KOPT-K1 (cell line): Measurements from ENCODE around the gene TBC1D24.
A peak's percentile ranks its signal among the peaks of the same experiment; 100 is the strongest.

ENCODE experiments used
- H3K27ac ChIP-seq: fragments of 200-600 bp; sonication (generic); 2 replicates; pipeline ENCODE4 v1.5.1; 2016; ENCODE audit warnings: antibody characterized with exemption, mild to moderate bottlenecking, low read depth, low read length; ENCODE audit not compliant: poor library complexity, severe bottlenecking
- H3K36me3 ChIP-seq: fragments of 200-600 bp; sonication (generic); 2 replicates; pipeline ENCODE4 v1.5.1; 2017; ENCODE audit warnings: antibody characterized with exemption, mild to moderate bottlenecking, low read length, moderate library complexity; ENCODE audit not compliant: insufficient read depth
- H3K9me3 ChIP-seq: fragments of 200-600 bp; sonication (generic); 2 replicates; pipeline ENCODE4 v1.5.1; 2017; ENCODE audit warnings: antibody characterized with exemption, low read length, mild to moderate bottlenecking; ENCODE audit not compliant: insufficient read depth, poor library complexity, severe bottlenecking

The TBC1D24 gene

DNA sequence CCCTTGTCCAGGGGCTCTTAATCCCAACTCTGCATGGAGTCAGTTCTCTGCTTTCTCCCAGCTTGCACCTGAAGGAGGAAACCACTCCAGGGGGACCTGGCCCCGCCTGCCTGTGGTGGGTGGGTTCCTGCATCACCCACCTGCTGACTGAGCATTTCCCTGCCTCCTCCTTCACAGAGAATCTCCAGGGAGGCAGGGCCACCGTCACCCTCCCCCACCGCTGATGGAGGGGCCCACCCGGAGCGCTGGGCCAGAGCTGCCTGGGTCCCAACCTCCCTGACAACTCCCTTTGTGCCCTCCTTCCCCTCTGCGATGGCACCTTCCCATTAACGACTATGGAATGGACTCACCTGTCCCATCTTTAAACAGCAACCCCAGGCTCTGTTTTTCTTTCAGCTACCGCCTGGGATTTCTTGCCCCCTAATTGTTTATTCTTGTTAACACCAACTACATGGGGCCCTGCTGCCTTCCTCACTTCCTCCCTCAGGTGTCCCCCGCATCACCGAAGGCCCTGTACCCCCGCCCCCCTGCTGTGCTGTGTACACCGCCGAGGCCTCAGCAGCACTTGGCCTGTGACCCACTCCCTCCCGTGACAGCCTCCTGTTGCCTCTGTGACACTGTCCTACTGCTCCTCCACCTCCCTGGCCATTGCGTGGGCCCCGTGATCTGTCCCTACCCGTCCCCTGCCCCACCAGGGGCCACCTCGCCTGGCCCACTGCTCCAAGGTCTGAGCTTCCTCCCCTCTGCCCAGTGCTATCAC lies 15.9 kb upstream of the TBC1D24 start:
- Histone ChIP-seq H3K36me3 (peaks cover 76% of the 10 kb centered on the region), H3K27ac (peak overlapping the region; percentile 76)

GRCh38 chr16:2459647-2460390 lies 15.1 kb upstream of the TBC1D24 start, which contains the start of gene TEDC2:
TSS of gene TEDC2 (plus strand) at chr16:2460109. CDS start at chr16:2460145, 36 bp downstream.
- H3K9me3 ChIP-seq, result no peaks in the 10 kb centered on the region
- H3K27ac ChIP-seq, result peak within 1 kb of the TSS; percentile 76
- peaks cover 69% of the 10 kb centered on the region for H3K36me3 ChIP-seq

More for the DNA sequence above, 15.9 kb upstream of the TBC1D24 start:
- H3K9me3 ChIP-seq, result no peaks in the 10 kb centered on the region

- Histone ChIP-seq H3K9me3 (no peaks in the 10 kb centered on the region), H3K36me3 (peaks cover 63% of the 10 kb centered on the region), H3K27ac (peak overlapping the region; percentile 76)
Observed at GRCh38 chr16:2460391-2460713, 14.6 kb upstream of the TBC1D24 start.

- Histone ChIP-seq H3K9me3 (no peaks in the 10 kb centered on the region), H3K27ac (peak overlapping the region; percentile 76), H3K36me3 (peaks cover 58% of the 10 kb centered on the region)
Observed at GRCh38 chr16:2460916-2461315, 14.0 kb upstream of the TBC1D24 start.

- H3K36me3 ChIP-seq, result peaks cover 44% of the 10 kb centered on the region
- no peak overlapping the region for H3K27ac ChIP-seq
- no peaks in the 10 kb centered on the region for H3K9me3 ChIP-seq
Observed at GRCh38 chr16:2462031-2462866, 12.7 kb upstream of the TBC1D24 start.

DNA sequence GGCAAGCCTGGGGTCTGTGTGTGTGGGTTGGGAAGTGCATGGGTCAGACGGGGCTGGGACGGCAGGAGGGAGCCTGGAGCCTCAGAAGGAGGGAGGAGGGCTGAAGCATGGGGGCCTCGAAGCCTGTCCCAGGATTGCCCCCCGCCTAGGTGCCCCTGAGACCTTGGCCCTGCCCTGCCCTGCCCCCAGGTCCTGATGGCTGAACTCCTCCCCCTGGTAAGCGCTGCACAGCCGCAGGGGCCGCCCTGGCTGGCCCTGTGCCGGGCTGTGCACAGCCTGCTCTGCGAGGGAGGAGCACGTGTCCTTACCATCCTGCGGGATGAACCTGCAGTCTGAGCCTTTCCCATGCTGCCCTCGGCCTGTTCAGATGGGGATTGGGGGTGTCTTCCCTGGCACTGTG lies 10.6 kb upstream of the TBC1D24 start:
- Histone ChIP-seq H3K36me3 (peaks cover 27% of the 10 kb centered on the region), H3K9me3 (no peaks in the 10 kb centered on the region), H3K27ac (no peak overlapping the region)

DNA sequence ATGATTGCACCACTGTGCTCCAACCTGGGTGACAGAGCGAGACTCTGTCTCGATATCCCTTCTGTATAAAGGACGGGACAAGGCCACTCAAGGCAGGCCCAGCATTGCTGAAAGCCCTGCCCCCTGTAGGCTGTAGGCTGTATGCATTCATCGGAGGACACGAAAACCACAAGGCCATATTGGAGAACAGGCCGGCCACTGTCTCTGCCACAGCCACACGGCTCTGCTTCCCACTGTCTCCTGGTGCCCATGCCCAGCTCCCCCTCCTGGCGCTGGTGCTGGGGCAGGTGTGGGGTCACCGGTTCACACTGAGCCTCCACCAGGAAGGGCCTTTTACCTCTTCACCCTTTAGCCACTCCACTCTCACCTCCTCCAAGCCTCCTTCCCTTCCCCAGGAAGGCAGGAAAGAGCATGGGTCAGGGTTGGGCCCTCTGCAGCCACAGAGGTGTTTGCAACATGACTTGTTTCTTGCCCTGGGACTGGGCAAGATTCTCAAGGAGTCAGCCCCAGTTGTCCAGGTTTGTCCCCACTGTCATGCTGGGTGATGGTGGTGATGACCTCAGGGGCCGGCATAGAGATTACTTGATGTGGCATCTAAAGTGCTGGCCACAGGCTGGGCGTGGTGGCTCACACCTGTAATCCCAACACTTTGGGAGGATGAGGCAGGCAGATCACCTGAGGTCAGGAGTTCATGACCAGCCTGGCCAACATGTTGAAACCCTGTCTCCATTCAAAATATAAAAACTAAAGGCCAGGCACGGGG lies 9.1 kb upstream of the TBC1D24 start:
- Histone ChIP-seq H3K27ac (no peak overlapping the region), H3K9me3 (no peaks in the 10 kb centered on the region)

GRCh38 chr16:2466667-2467527 lies 8.0 kb upstream of the TBC1D24 start:
- H3K9me3 ChIP-seq, result no peaks in the 10 kb centered on the region
- H3K36me3 ChIP-seq, result peaks cover 16% of the 10 kb centered on the region; the same call in 1 of the 2 replicates
- H3K27ac ChIP-seq, result no peak overlapping the region

More for the DNA sequence above, 9.1 kb upstream of the TBC1D24 start:
- H3K36me3 ChIP-seq, result peaks cover 27% of the 10 kb centered on the region

- H3K36me3 ChIP-seq, result peaks cover 10% of the 10 kb centered on the region; the same call in 1 of the 2 replicates
- H3K27ac ChIP-seq, result no peak overlapping the region
- no peaks in the 10 kb centered on the region for H3K9me3 ChIP-seq
Observed at GRCh38 chr16:2467528-2468232, 7.2 kb upstream of the TBC1D24 start.

- H3K9me3 ChIP-seq, result no peaks in the 10 kb centered on the region
- H3K27ac ChIP-seq, result no peak overlapping the region
- peaks cover 8% of the 10 kb centered on the region; the same call in 1 of the 2 replicates for H3K36me3 ChIP-seq
Observed at GRCh38 chr16:2468233-2468724, 6.6 kb upstream of the TBC1D24 start.

DNA sequence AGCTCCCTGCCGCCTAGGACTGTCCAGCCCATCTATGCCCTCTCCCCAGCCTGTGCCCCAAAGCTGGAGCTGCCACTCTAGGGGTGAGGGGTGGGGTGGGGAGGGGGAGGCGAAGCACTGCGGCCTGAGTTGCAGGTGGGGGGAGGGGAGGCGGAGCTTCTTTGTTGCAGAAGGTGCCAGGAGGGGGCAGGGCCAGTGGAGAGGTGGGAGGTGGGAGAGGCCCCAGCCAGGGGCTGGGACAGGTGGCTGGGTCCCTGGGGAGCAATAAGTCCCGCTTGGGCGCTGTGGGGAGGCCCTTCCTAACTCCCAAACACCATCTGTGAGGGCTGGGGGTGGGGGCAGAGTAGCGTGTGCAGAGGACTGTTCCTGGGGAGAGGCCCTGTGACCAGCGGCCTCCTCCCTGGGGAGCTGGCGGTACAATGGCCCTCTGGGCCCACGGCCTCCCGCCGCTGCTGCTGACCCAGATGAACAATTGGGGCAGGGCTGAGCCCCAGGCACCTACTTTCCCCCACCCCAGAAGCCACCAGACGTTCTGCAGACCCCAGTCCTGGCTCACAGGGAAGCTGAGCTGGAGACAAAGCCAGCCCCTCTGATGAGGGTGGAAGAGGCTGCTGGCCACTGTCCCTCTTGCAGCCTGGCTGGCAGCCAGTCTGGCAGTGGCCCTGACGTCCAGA lies 6.1 kb upstream of the TBC1D24 start:
- H3K9me3 ChIP-seq, result no peaks in the 10 kb centered on the region
- no peak overlapping the region for H3K27ac ChIP-seq
- H3K36me3 ChIP-seq, result peaks cover 2% of the 10 kb centered on the region; the same call in 1 of the 2 replicates

- no peaks in the 10 kb centered on the region for H3K9me3 ChIP-seq
- H3K27ac ChIP-seq, result no peak overlapping the region
Observed at GRCh38 chr16:2469399-2470233, 5.3 kb upstream of the TBC1D24 start.

More at GRCh38 chr16:2469399-2470233, 5.3 kb upstream of the TBC1D24 start:
- no peaks in the 10 kb centered on the region; the same call in 1 of the 2 replicates for H3K36me3 ChIP-seq
